Fibroblast of lung (primary cell): Measurements from ENCODE around the gene ERLIN1. TPM values are rescaled to one million over a fixed set of nuclear protein-coding genes. Genes with fewer than 3 reads are reported as not detected.

ENCODE experiments used
- DNase-seq, 2 donors: peaks; one replicate each; pipeline versions ENCODE4 v3.0.0 to v3.0.0-alpha.2; 2010; ENCODE audit warnings: low read depth in 2 of 2
- H2AFZ ChIP-seq: 2 replicates; pipeline ENCODE4 v1.5.1; 2012; ENCODE audit warnings: low read length, control low read depth, inconsistent platforms
- H3K27ac ChIP-seq: 2 replicates; pipeline ENCODE4 v1.5.1; 2011; ENCODE audit warnings: low read length, control low read depth; ENCODE audit not compliant: insufficient read depth
- H3K27me3 ChIP-seq: 2 replicates; pipeline ENCODE4 v1.5.1; 2011; ENCODE audit warnings: mild to moderate bottlenecking, low read length; ENCODE audit not compliant: control insufficient read depth, insufficient read depth
- H3K36me3 ChIP-seq: 2 replicates; pipeline ENCODE4 v1.5.1; 2011; ENCODE audit warnings: low read length; ENCODE audit not compliant: control insufficient read depth, insufficient read depth
- H3K4me1 ChIP-seq: 2 replicates; pipeline ENCODE4 v1.5.1; 2011; ENCODE audit warnings: low read length; ENCODE audit not compliant: control insufficient read depth, insufficient read depth; ENCODE audit errors: extremely low read depth
- H3K4me2 ChIP-seq: 2 replicates; pipeline ENCODE4 v1.5.1; 2011; ENCODE audit warnings: low read length, control low read depth; ENCODE audit not compliant: insufficient read depth; ENCODE audit errors: extremely low read depth
- H3K4me3 ChIP-seq, 4 experiments: fragments of 200-600 bp in 1 of 4; sonication (generic) in 1 of 4; replicated peaks in 1 of 4; 2 replicates each; pipeline ENCODE4 v1.5.1; 2011 to 2016; ENCODE audit warnings: low read length in 4 of 4, low read depth in 3 of 4, mild to moderate bottlenecking in 3 of 4, control low read depth in 2 of 4, inconsistent platforms in 1 of 4, mixed read lengths in 1 of 4; ENCODE audit not compliant: insufficient read depth in 1 of 4; ENCODE audit errors: control extremely low read depth in 1 of 4
- H3K79me2 ChIP-seq: 2 replicates; pipeline ENCODE4 v1.5.1; 2012; ENCODE audit warnings: mild to moderate bottlenecking, low read length, inconsistent platforms; ENCODE audit not compliant: control insufficient read depth, insufficient read depth
- H3K9ac ChIP-seq: 2 replicates; pipeline ENCODE4 v1.5.1; 2011; ENCODE audit warnings: mild to moderate bottlenecking, low read length, control low read depth; ENCODE audit not compliant: insufficient read depth
- H3K9me3 ChIP-seq: 2 replicates; pipeline ENCODE4 v1.5.1; 2012; ENCODE audit warnings: low read depth, low read length; ENCODE audit not compliant: control insufficient read depth, insufficient read depth
- H4K20me1 ChIP-seq: 2 replicates; pipeline ENCODE4 v1.5.1; 2011; ENCODE audit warnings: low read length; ENCODE audit not compliant: control insufficient read depth, insufficient read depth; ENCODE audit errors: extremely low read depth
- CTCF ChIP-seq, 2 donors: IDR thresholded peaks in 1 of 2; conservative IDR thresholded peaks in 1 of 2; 1 replicate in 1 of 2; 2 replicates in 1 of 2; pipeline ENCODE4 v1.5.1; 2011 to 2012; ENCODE audit warnings: low read length in 2 of 2, control low read depth in 1 of 2, inconsistent platforms in 1 of 2, low read depth in 1 of 2, mild to moderate bottlenecking in 1 of 2
- EZH2 ChIP-seq: IDR thresholded peaks from 2 replicates; pipeline ENCODE4 v1.5.1; 2012; ENCODE audit warnings: low read length, control low read depth, mild to moderate bottlenecking; ENCODE audit errors: missing control alignments
- polyA minus RNA-seq: library from RNA; depleted of rRNA, polyadenylated mRNA; stranded (reverse); fragments of >200 nt; gene quantifications from 2 replicates; pipeline ENCODE4 v1.2.3, GENCODE V29; 2011; ENCODE audit warnings: low replicate concordance
- polyA plus RNA-seq, 2 donors: library from polyadenylated mRNA; depleted of rRNA in 1 of 2; stranded (reverse) in 1 of 2; unstranded in 1 of 2; fragments of >200 nt; gene quantifications; 2 replicates each; pipeline ENCODE4 v1.2.1, GENCODE V29; 2011 to 2012; ENCODE audit warnings: missing spikeins in 1 of 2
- total RNA-seq: library from RNA; depleted of rRNA; stranded (reverse); fragments of >200 nt; gene quantifications from 2 replicates; pipeline ENCODE4 v1.2.1, GENCODE V29; 2014

The ERLIN1 gene
- 39.0 and 52.8 TPM in 2 replicates for total RNA-seq
- polyA plus RNA-seq = 74.7 and 96.5 TPM in 2 replicates
- polyA plus RNA-seq (2012) = 53.1 and 73.7 TPM in 2 replicates
- polyA minus RNA-seq = 15.0 and 17.0 TPM in 2 replicates

- peaks cover 35% of the 10 kb centered on the region for H3K79me2 ChIP-seq
These were observed at the start of gene ERLIN1 for GRCh38 chr10:100185364-100186252. ERLIN1 (minus strand) TSS chr10:100186029; CDS start chr10:100185626, 403 bp downstream.

GRCh38 chr10:100232101-100232500 lies 46.3 kb upstream of the ERLIN1 start:
- H3K4me2 ChIP-seq = no peak overlapping the region
- H3K9me3 ChIP-seq = no peaks in the 10 kb centered on the region
- no peak overlapping the region for H3K9ac ChIP-seq
- H2AFZ ChIP-seq = no peak overlapping the region
- peaks cover 1% of the 10 kb centered on the region for H3K36me3 ChIP-seq
- H4K20me1 ChIP-seq = no peaks in the 10 kb centered on the region
- H3K27ac ChIP-seq = no peak overlapping the region
- peaks cover 22% of the 10 kb centered on the region for H3K79me2 ChIP-seq
- DNase-seq = peak in 1 of 2 donors; percentile 52
- no peak overlapping the region for H3K4me3 ChIP-seq
- H3K4me1 ChIP-seq = peaks cover 2% of the 10 kb centered on the region
- TF ChIP-seq CTCF (conservative IDR thresholded peaks at IDR 0.05 in 1 of 2, IDR thresholded peaks at IDR 0.05 in 1 of 2; ENCODE audit: low read depth in 1 of 2, low read length in 2 of 2) = no peak
- no peak for TF ChIP-seq EZH2
- no peaks in the 10 kb centered on the region for H3K27me3 ChIP-seq

More at GRCh38 chr10:100185364-100186252, at the start of gene ERLIN1:
- peak within 1 kb of the TSS; percentile 97 for H3K27ac ChIP-seq
- peaks cover 3% of the 10 kb centered on the region for H3K4me1 ChIP-seq
- no peaks in the 10 kb centered on the region for H3K9me3 ChIP-seq
- peak; percentile 86 to 90 for DNase-seq
- H3K36me3 ChIP-seq = peaks cover 3% of the 10 kb centered on the region
- no peaks in the 10 kb centered on the region for H3K27me3 ChIP-seq
- H2AFZ ChIP-seq = peak within 1 kb of the TSS; percentile 97
- TF ChIP-seq EZH2 = no peak
- no peak for TF ChIP-seq CTCF (conservative IDR thresholded peaks at IDR 0.05 in 1 of 2, IDR thresholded peaks at IDR 0.05 in 1 of 2; ENCODE audit: low read depth in 1 of 2, low read length in 2 of 2)
- H4K20me1 ChIP-seq = no peaks in the 10 kb centered on the region
- peak within 1 kb of the TSS; percentile 88 for H3K4me2 ChIP-seq
- H3K9ac ChIP-seq = peak within 1 kb of the TSS; percentile 87
- H3K4me3 ChIP-seq = peak within 1 kb of the TSS; percentile 80 to 97 (median 97)

- Histone ChIP-seq H3K9me3 (no peaks in the 10 kb centered on the region), H3K36me3 (peaks cover 2% of the 10 kb centered on the region), H2AFZ (peak overlapping the region; percentile 79), H3K27me3 (no peaks in the 10 kb centered on the region), H3K79me2 (peaks cover 32% of the 10 kb centered on the region), H3K27ac (peak overlapping the region; percentile 96), H3K9ac (peak overlapping the region; percentile 96), H3K4me3 (peak overlapping the region; percentile 83 to 100 (median 90)), H3K4me2 (peak overlapping the region; percentile 80), H4K20me1 (no peaks in the 10 kb centered on the region), H3K4me1 (peaks cover 2% of the 10 kb centered on the region)
- no peak for DNase-seq
- no peak for TF ChIP-seq CTCF (conservative IDR thresholded peaks at IDR 0.05 in 1 of 2, IDR thresholded peaks at IDR 0.05 in 1 of 2; ENCODE audit: low read depth in 1 of 2, low read length in 2 of 2)
- no peak for TF ChIP-seq EZH2
These were observed 44.1 kb upstream of the ERLIN1 start for GRCh38 chr10:100229819-100230422.
